HEK293 (cell line): ENCODE measurements around the gene TXNDC15.

Experiments used
- BCL11A ChIP-seq: fragments of 450-650 bp; formaldehyde crosslinking; IDR thresholded peaks from 2 replicates; pipeline ENCODE4 v1.5.1; 2016; ENCODE audit warnings: low read depth, missing biosample characterization, missing genetic modification characterization
- GFI1B ChIP-seq: fragments of 450-650 bp; formaldehyde crosslinking; IDR thresholded peaks from 2 replicates; pipeline ENCODE4 v1.5.1; 2016; ENCODE audit warnings: missing biosample characterization, missing genetic modification characterization
- GLIS1 ChIP-seq: fragments of 450-650 bp; formaldehyde crosslinking; IDR thresholded peaks from 2 replicates; pipeline ENCODE4 v1.5.1; 2016; ENCODE audit warnings: missing biosample characterization, missing genetic modification characterization
- HOXA7 ChIP-seq: sonication (generic); formaldehyde crosslinking; IDR thresholded peaks from 2 replicates; pipeline ENCODE4 v1.8.1; 2022; ENCODE audit warnings: missing genetic modification reagents, borderline replicate concordance
- HOXD13 ChIP-seq: sonication (generic); formaldehyde crosslinking; IDR thresholded peaks from 2 replicates; pipeline ENCODE4 v1.8.0; 2022; ENCODE audit warnings: missing genetic modification reagents, borderline replicate concordance
- IKZF3 ChIP-seq: fragments of 450-650 bp; IDR thresholded peaks from 2 replicates; pipeline ENCODE4 v1.5.0; 2018; ENCODE audit warnings: missing biosample characterization, mild to moderate bottlenecking, missing genetic modification characterization, moderate library complexity
- KLF8 ChIP-seq: fragments of 450-650 bp; formaldehyde crosslinking; IDR thresholded peaks from 2 replicates; pipeline ENCODE4 v1.5.1; 2016; ENCODE audit warnings: missing biosample characterization, missing genetic modification characterization
- KLF9 ChIP-seq: fragments of 450-650 bp; formaldehyde crosslinking; IDR thresholded peaks from 2 replicates; pipeline ENCODE4 v1.5.1; 2016; ENCODE audit warnings: missing biosample characterization, missing genetic modification characterization, low read depth
- MZF1 ChIP-seq: fragments of 450-650 bp; formaldehyde crosslinking; IDR thresholded peaks from 2 replicates; pipeline ENCODE4 v1.5.1; 2017; ENCODE audit warnings: missing biosample characterization, missing genetic modification characterization, borderline replicate concordance
- OSR2 ChIP-seq: fragments of 450-650 bp; formaldehyde crosslinking; IDR thresholded peaks from 2 replicates; pipeline ENCODE4 v1.5.1; 2016; ENCODE audit warnings: missing biosample characterization, missing genetic modification characterization
- RBAK ChIP-seq: fragments of 450-650 bp; formaldehyde crosslinking; IDR thresholded peaks from 2 replicates; pipeline ENCODE4 v1.5.1; 2016; ENCODE audit warnings: missing biosample characterization, missing genetic modification characterization
- SCRT1 ChIP-seq: fragments of 450-650 bp; formaldehyde crosslinking; IDR thresholded peaks from 2 replicates; pipeline ENCODE4 v1.5.1; 2016; ENCODE audit warnings: missing biosample characterization, missing genetic modification characterization, borderline replicate concordance
- SETDB1 ChIP-seq: IDR thresholded peaks from one replicate; pipeline ENCODE4 v1.6.1; 2017; ENCODE audit warnings: mild to moderate bottlenecking, low read length, moderate library complexity, mixed read lengths; ENCODE audit not compliant: insufficient read length
- YY2 ChIP-seq: fragments of 450-650 bp; formaldehyde crosslinking; IDR thresholded peaks from 2 replicates; pipeline ENCODE4 v1.5.1; 2016; ENCODE audit warnings: missing biosample characterization, missing genetic modification characterization
- ZNF169 ChIP-seq: fragments of 450-650 bp; formaldehyde crosslinking; IDR thresholded peaks from 2 replicates; pipeline ENCODE4 v1.5.1; 2016; ENCODE audit warnings: missing biosample characterization, missing genetic modification characterization
- ZNF23 ChIP-seq: fragments of 450-650 bp; formaldehyde crosslinking; IDR thresholded peaks from 2 replicates; pipeline ENCODE4 v1.5.1; 2016; ENCODE audit warnings: missing biosample characterization, missing genetic modification characterization, borderline replicate concordance
- ZNF239 ChIP-seq: fragments of 450-650 bp; formaldehyde crosslinking; IDR thresholded peaks from 2 replicates; pipeline ENCODE4 v1.5.1; 2016; ENCODE audit warnings: missing biosample characterization, missing genetic modification characterization
- ZNF274 ChIP-seq, 2 experiments: fragments of 200-500 bp in 1 of 2; fragments of 450-650 bp in 1 of 2; sonication (Bioruptor generic) in 1 of 2; formaldehyde crosslinking in 1 of 2; IDR thresholded peaks; 2 replicates each; pipeline versions ENCODE4 v1.5.1 to v1.6.1; 2014 to 2016; ENCODE audit warnings: borderline replicate concordance in 1 of 2, inconsistent platforms in 1 of 2, low read length in 1 of 2, missing biosample characterization in 1 of 2, missing genetic modification characterization in 1 of 2
- ZNF341 ChIP-seq: fragments of 450-650 bp; formaldehyde crosslinking; IDR thresholded peaks from 2 replicates; pipeline ENCODE4; 2016; ENCODE audit warnings: low read depth, missing biosample characterization, missing genetic modification characterization
- ZNF350 ChIP-seq: fragments of 450-650 bp; formaldehyde crosslinking; IDR thresholded peaks from 2 replicates; pipeline ENCODE4 v1.5.0; 2017; ENCODE audit warnings: missing biosample characterization, mild to moderate bottlenecking, missing genetic modification characterization
- ZNF366 ChIP-seq: fragments of 450-650 bp; formaldehyde crosslinking; conservative IDR thresholded peaks from 2 replicates; pipeline ENCODE4 v1.5.1; 2016; ENCODE audit warnings: missing biosample characterization, missing genetic modification characterization
- ZNF37A ChIP-seq: fragments of 450-650 bp; IDR thresholded peaks from 2 replicates; pipeline ENCODE4 v1.5.1; 2018; ENCODE audit warnings: missing biosample characterization, missing genetic modification characterization
- ZNF404 ChIP-seq: fragments of 450-650 bp; formaldehyde crosslinking; IDR thresholded peaks from 2 replicates; pipeline ENCODE4 v1.5.1; 2017; ENCODE audit warnings: missing biosample characterization, missing genetic modification characterization
- ZNF423 ChIP-seq: fragments of 450-650 bp; formaldehyde crosslinking; IDR thresholded peaks from 2 replicates; pipeline ENCODE4 v1.5.1; 2016; ENCODE audit warnings: missing biosample characterization, missing genetic modification characterization
- ZNF501 ChIP-seq: fragments of 450-650 bp; formaldehyde crosslinking; IDR thresholded peaks from 2 replicates; pipeline ENCODE4 v1.5.1; 2016; ENCODE audit warnings: missing biosample characterization, missing genetic modification characterization
- ZNF530 ChIP-seq: fragments of 450-650 bp; formaldehyde crosslinking; IDR thresholded peaks from 2 replicates; pipeline ENCODE4 v1.5.1; 2016; ENCODE audit warnings: low read depth, missing biosample characterization, missing genetic modification characterization
- ZNF544 ChIP-seq: fragments of 450-650 bp; formaldehyde crosslinking; IDR thresholded peaks from 2 replicates; pipeline ENCODE4 v1.5.0; 2017; ENCODE audit warnings: missing biosample characterization, missing genetic modification characterization
- ZNF549 ChIP-seq: fragments of 450-650 bp; IDR thresholded peaks from 2 replicates; pipeline ENCODE4 v1.5.1; 2018; ENCODE audit warnings: missing biosample characterization, missing genetic modification characterization, mild to moderate bottlenecking, inconsistent platforms, moderate library complexity
- ZNF555 ChIP-seq: fragments of 450-650 bp; formaldehyde crosslinking; conservative IDR thresholded peaks from 2 replicates; pipeline ENCODE4 v1.5.1; 2017; ENCODE audit warnings: missing biosample characterization, mild to moderate bottlenecking, missing genetic modification characterization, inconsistent platforms
- ZNF571 ChIP-seq: fragments of 450-650 bp; formaldehyde crosslinking; IDR thresholded peaks from 2 replicates; pipeline ENCODE4 v1.5.0; 2017; ENCODE audit warnings: missing biosample characterization, missing genetic modification characterization
- ZNF623 ChIP-seq: fragments of 450-650 bp; formaldehyde crosslinking; IDR thresholded peaks from 2 replicates; pipeline ENCODE4 v1.5.1; 2016; ENCODE audit warnings: missing biosample characterization, missing genetic modification characterization
- ZNF660 ChIP-seq: fragments of 450-650 bp; IDR thresholded peaks from 2 replicates; pipeline ENCODE4 v1.5.1; 2018; ENCODE audit warnings: missing biosample characterization, mild to moderate bottlenecking, missing genetic modification characterization
- ZNF670 ChIP-seq: fragments of 450-650 bp; formaldehyde crosslinking; IDR thresholded peaks from 2 replicates; pipeline ENCODE4 v1.5.1; 2016; ENCODE audit warnings: missing biosample characterization, missing genetic modification characterization, low read depth
- ZNF768 ChIP-seq: fragments of 450-650 bp; formaldehyde crosslinking; IDR thresholded peaks from 2 replicates; pipeline ENCODE4 v1.5.1; 2018; ENCODE audit warnings: missing biosample characterization, mild to moderate bottlenecking, missing genetic modification characterization
- ZSCAN16 ChIP-seq: fragments of 450-650 bp; formaldehyde crosslinking; IDR thresholded peaks from 2 replicates; pipeline ENCODE4 v1.5.1; 2016; ENCODE audit warnings: missing biosample characterization, missing genetic modification characterization
- TF ChIP-seq, protein P1 (sequence below): fragments of 450-650 bp; formaldehyde crosslinking; IDR thresholded peaks from 2 replicates; pipeline ENCODE4 v1.5.1; 2016; ENCODE audit warnings: missing biosample characterization, missing genetic modification characterization
- TF ChIP-seq, protein P2 (sequence below): fragments of 450-650 bp; formaldehyde crosslinking; IDR thresholded peaks from 2 replicates; pipeline ENCODE4 v1.5.1; 2017; ENCODE audit warnings: missing biosample characterization, missing genetic modification characterization
- TF ChIP-seq, protein P3 (sequence below): fragments of 450-650 bp; formaldehyde crosslinking; IDR thresholded peaks from 2 replicates; pipeline ENCODE4 v1.5.1; 2017; ENCODE audit warnings: missing biosample characterization, mild to moderate bottlenecking, missing genetic modification characterization, moderate library complexity

The TXNDC15 gene

DNA sequence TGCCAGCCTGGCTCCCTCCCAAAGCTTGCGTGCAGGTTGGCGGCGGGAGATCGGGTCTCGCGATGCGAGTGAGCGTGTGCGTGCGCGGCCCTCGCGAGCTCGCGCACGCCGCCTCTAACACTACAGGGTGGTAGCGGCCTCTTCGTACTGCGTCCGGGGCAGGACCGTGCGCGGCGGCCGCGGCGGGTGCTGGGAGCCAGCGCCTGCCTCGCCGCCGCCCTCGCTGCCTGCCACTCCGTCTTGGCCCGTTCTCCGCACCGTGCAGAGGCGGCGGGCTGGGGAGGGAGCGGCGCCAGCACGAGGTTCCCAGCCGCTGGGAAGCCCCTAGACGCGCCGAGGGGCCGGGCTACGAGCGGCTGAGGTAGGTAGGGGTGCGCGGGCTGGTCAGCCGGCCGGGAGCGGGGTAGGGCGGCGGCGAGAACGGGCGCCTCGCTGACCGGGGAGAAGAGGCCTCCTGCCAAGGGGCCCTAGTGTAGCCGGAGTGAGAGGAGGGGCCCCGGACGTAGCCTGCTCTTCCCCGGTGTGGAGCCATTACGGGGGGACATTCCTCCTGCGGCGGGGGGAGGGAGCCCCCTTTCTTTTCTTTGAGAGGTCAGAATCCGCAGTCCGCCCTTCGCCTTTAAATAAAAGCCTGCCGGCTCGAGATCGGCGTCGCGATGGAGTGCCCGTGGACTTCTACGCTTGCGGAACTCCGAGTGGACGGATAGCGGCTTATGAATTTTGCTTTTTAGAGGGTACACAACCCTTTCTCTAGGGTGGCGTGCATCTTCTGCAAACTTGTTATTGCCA, 28.1 kb upstream of the TXNDC15 start, which contains the start of gene C5orf24 (continued):
- TF ChIP-seq OSR2 (tag by site-specific recombination) (no peak), HOXD13 (CRISPR knock-in tag) (no peak), ZNF274 (IDR thresholded peaks at IDR 0.05; ENCODE audit: low read length) (no peak), ZNF274 (tag by site-specific recombination; IDR thresholded peaks at IDR 0.05; ENCODE audit: borderline replicate concordance) (no peak), IKZF3 (tag by site-specific recombination) (no peak), BCL11A (no peak), ZNF423 (tag by site-specific recombination) (no peak), GFI1B (tag by site-specific recombination) (no peak), SCRT1 (tag by site-specific recombination) (no peak), ZNF350 (tag by site-specific recombination) (no peak), HOXA7 (CRISPR knock-in tag) (no peak), ZNF660 (tag by site-specific recombination) (peak; percentile 93), ZNF37A (tag by site-specific recombination) (no peak), ZNF530 (no peak), ZNF169 (tag by site-specific recombination) (no peak), MZF1 (tag by site-specific recombination) (no peak), KLF8 (tag by site-specific recombination) (peak; percentile 44; the same call in 1 of the 2 replicates), GLIS1 (tag by site-specific recombination) (peak; percentile 32; the same call in 1 of the 2 replicates), ZNF501 (tag by site-specific recombination) (peak; percentile 15; the same call in 1 of the 2 replicates), ZNF623 (no peak), KLF9 (tag by site-specific recombination) (0 out of 2 replicates have a peak, but pooled peaks have one; percentile 16), RBAK (tag by site-specific recombination) (no peak), SETDB1 (no peak), ZNF555 (no peak), ZNF571 (tag by site-specific recombination) (no peak), ZNF549 (tag by site-specific recombination) (no peak), ZNF341 (tag by site-specific recombination) (peak; percentile 87), ZNF544 (tag by site-specific recombination) (no peak), YY2 (tag by site-specific recombination) (no peak), ZNF768 (tag by site-specific recombination) (no peak), ZNF366 (tag by site-specific recombination) (no peak), ZNF23 (tag by site-specific recombination) (no peak), ZSCAN16 (tag by site-specific recombination) (no peak), ZNF239 (no peak), ZNF404 (tag by site-specific recombination) (no peak), ZNF670 (tag by site-specific recombination) (no peak)
- TF ChIP-seq, protein P1, sequence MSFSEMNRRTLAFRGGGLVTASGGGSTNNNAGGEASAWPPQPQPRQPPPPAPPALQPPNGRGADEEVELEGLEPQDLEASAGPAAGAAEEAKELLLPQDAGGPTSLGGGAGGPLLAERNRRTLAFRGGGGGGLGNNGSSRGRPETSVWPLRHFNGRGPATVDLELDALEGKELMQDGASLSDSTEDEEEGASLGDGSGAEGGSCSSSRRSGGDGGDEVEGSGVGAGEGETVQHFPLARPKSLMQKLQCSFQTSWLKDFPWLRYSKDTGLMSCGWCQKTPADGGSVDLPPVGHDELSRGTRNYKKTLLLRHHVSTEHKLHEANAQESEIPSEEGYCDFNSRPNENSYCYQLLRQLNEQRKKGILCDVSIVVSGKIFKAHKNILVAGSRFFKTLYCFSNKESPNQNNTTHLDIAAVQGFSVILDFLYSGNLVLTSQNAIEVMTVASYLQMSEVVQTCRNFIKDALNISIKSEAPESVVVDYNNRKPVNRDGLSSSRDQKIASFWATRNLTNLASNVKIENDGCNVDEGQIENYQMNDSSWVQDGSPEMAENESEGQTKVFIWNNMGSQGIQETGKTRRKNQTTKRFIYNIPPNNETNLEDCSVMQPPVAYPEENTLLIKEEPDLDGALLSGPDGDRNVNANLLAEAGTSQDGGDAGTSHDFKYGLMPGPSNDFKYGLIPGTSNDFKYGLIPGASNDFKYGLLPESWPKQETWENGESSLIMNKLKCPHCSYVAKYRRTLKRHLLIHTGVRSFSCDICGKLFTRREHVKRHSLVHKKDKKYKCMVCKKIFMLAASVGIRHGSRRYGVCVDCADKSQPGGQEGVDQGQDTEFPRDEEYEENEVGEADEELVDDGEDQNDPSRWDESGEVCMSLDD (tag by site-specific recombination), result 0 out of 2 replicates have a peak, but pooled peaks have one; percentile 52
- TF ChIP-seq, protein P2, sequence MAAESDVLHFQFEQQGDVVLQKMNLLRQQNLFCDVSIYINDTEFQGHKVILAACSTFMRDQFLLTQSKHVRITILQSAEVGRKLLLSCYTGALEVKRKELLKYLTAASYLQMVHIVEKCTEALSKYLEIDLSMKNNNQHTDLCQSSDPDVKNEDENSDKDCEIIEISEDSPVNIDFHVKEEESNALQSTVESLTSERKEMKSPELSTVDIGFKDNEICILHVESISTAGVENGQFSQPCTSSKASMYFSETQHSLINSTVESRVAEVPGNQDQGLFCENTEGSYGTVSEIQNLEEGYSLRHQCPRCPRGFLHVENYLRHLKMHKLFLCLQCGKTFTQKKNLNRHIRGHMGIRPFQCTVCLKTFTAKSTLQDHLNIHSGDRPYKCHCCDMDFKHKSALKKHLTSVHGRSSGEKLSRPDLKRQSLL (tag by site-specific recombination), result no peak
- TF ChIP-seq, protein P3, sequence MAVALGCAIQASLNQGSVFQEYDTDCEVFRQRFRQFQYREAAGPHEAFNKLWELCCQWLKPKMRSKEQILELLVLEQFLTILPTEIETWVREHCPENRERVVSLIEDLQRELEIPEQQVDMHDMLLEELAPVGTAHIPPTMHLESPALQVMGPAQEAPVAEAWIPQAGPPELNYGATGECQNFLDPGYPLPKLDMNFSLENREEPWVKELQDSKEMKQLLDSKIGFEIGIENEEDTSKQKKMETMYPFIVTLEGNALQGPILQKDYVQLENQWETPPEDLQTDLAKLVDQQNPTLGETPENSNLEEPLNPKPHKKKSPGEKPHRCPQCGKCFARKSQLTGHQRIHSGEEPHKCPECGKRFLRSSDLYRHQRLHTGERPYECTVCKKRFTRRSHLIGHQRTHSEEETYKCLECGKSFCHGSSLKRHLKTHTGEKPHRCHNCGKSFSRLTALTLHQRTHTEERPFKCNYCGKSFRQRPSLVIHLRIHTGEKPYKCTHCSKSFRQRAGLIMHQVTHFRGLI (tag by site-specific recombination), result no peak
